ENCODE results near the gene ACTN4.

Gene ACTN4

GRCh38 chr19:38685666-38686529 is 38.4 kb downstream of the ACTN4 start:
- H3K9ac ChIP-seq (ENCODE audit: low read depth, low read length), result no peak overlapping the region
- H3K4me3 ChIP-seq (ENCODE audit: low read depth in 1 of 2, low read length in 2 of 2), result no peak overlapping the region
- H3K27me3 ChIP-seq (ENCODE audit: insufficient read depth, low read length, poor library complexity), result no peaks in the 10 kb centered on the region
- H3K4me2 ChIP-seq (ENCODE audit: insufficient read depth, low read length), result no peak overlapping the region
- peaks cover 9% of the 10 kb centered on the region for H3K36me3 ChIP-seq (ENCODE audit: insufficient read depth, low read length)
- H4K20me1 ChIP-seq (ENCODE audit: insufficient read depth, low read length), result peaks cover 75% of the 10 kb centered on the region
- TF ChIP-seq CTCF (IDR thresholded peaks at IDR 0.05; ENCODE audit: borderline replicate concordance, extremely low read depth, low read length, poor library complexity, severe bottlenecking), result peak; percentile 30
- TF ChIP-seq EZH2 (IDR thresholded peaks at IDR 0.05; ENCODE audit: borderline replicate concordance, low read depth, low read length, severe bottlenecking), result no peak
- H2AFZ ChIP-seq (ENCODE audit: low read depth, low read length), result no peak overlapping the region
- H3K9me3 ChIP-seq (ENCODE audit: insufficient read depth, low read length, severe bottlenecking), result no peaks in the 10 kb centered on the region
- DNase-seq, result no peak
- no peak overlapping the region for H3K27ac ChIP-seq (ENCODE audit: low read length)
- peaks cover 97% of the 10 kb centered on the region for H3K79me2 ChIP-seq (ENCODE audit: insufficient read depth, low read length)
- ATAC-seq (ENCODE audit: insufficient read depth, low read depth), result no peak
- peaks cover 10% of the 10 kb centered on the region for H3K4me1 ChIP-seq (ENCODE audit: insufficient read depth, low read length)

GRCh38 chr19:38686530-38686888 is 39.1 kb downstream of the ACTN4 start:
- ATAC-seq (ENCODE audit: insufficient read depth, low read depth) (peak; percentile 37; the same call in 1 of the 3 replicates), DNase-seq (no peak)
- Histone ChIP-seq H2AFZ (ENCODE audit: low read depth, low read length) (no peak overlapping the region), H3K9ac (ENCODE audit: low read depth, low read length) (no peak overlapping the region), H3K4me3 (ENCODE audit: low read depth in 1 of 2, low read length in 2 of 2) (no peak overlapping the region), H3K36me3 (ENCODE audit: insufficient read depth, low read length) (peaks cover 7% of the 10 kb centered on the region), H3K79me2 (ENCODE audit: insufficient read depth, low read length) (peaks cover 96% of the 10 kb centered on the region), H3K9me3 (ENCODE audit: insufficient read depth, low read length, severe bottlenecking) (no peaks in the 10 kb centered on the region), H3K4me2 (ENCODE audit: insufficient read depth, low read length) (no peak overlapping the region), H4K20me1 (ENCODE audit: insufficient read depth, low read length) (peaks cover 70% of the 10 kb centered on the region), H3K27me3 (ENCODE audit: insufficient read depth, low read length, poor library complexity) (no peaks in the 10 kb centered on the region), H3K27ac (ENCODE audit: low read length) (no peak overlapping the region), H3K4me1 (ENCODE audit: insufficient read depth, low read length) (peaks cover 4% of the 10 kb centered on the region)
- TF ChIP-seq EZH2 (IDR thresholded peaks at IDR 0.05; ENCODE audit: borderline replicate concordance, low read depth, low read length, severe bottlenecking) (no peak), CTCF (IDR thresholded peaks at IDR 0.05; ENCODE audit: borderline replicate concordance, extremely low read depth, low read length, poor library complexity, severe bottlenecking) (no peak)

- 0 out of 2 replicates have a peak, but pooled peaks cover 3% of the 10 kb centered on the region for H3K4me1 ChIP-seq (ENCODE audit: insufficient read depth, low read length)
- TF ChIP-seq CTCF (IDR thresholded peaks at IDR 0.05; ENCODE audit: borderline replicate concordance, extremely low read depth, low read length, poor library complexity, severe bottlenecking) (no peak), EZH2 (IDR thresholded peaks at IDR 0.05; ENCODE audit: borderline replicate concordance, low read depth, low read length, severe bottlenecking) (no peak)
- H3K79me2 ChIP-seq (ENCODE audit: insufficient read depth, low read length), result peaks cover 96% of the 10 kb centered on the region
- H3K9me3 ChIP-seq (ENCODE audit: insufficient read depth, low read length, severe bottlenecking), result no peaks in the 10 kb centered on the region
- 0 out of 2 replicates have a peak, but pooled peaks cover 7% of the 10 kb centered on the region for H3K36me3 ChIP-seq (ENCODE audit: insufficient read depth, low read length)
- no peak overlapping the region for H3K4me2 ChIP-seq (ENCODE audit: insufficient read depth, low read length)
- ATAC-seq (ENCODE audit: insufficient read depth, low read depth) (no peak), DNase-seq (no peak)
- H4K20me1 ChIP-seq (ENCODE audit: insufficient read depth, low read length), result peaks cover 72% of the 10 kb centered on the region
- H3K27ac ChIP-seq (ENCODE audit: low read length), result no peak overlapping the region
- H3K9ac ChIP-seq (ENCODE audit: low read depth, low read length), result no peak overlapping the region
- H2AFZ ChIP-seq (ENCODE audit: low read depth, low read length), result no peak overlapping the region
- no peak overlapping the region for H3K4me3 ChIP-seq (ENCODE audit: low read depth in 1 of 2, low read length in 2 of 2)
- no peaks in the 10 kb centered on the region for H3K27me3 ChIP-seq (ENCODE audit: insufficient read depth, low read length, poor library complexity)
Observed at GRCh38 chr19:38687837-38688378, 40.5 kb downstream of the ACTN4 start.

All from DND-41 (cell line).